Peyer's patch (tissue), 4 donors: ENCODE data around the gene CDPF1. TPM values are rescaled to one million over a fixed set of nuclear protein-coding genes. Genes with fewer than 3 reads are reported as not detected.

ENCODE experiments used
- DNase-seq, 3 donors: peaks; one replicate each; pipeline ENCODE4 v3.0.0-alpha.2; 2017 to 2019
- H3K27ac ChIP-seq, 4 donors: fragments of 200-600 bp; sonication (generic); one replicate each; pipeline ENCODE4 v1.5.1; 2016 to 2019
- H3K27me3 ChIP-seq, 2 donors: fragments of 200-600 bp; sonication (generic); one replicate each; pipeline ENCODE4 v1.5.1; 2019
- H3K36me3 ChIP-seq, 3 donors: fragments of 200-600 bp; sonication (generic); one replicate each; pipeline ENCODE4 v1.5.1; 2016 to 2019
- H3K4me1 ChIP-seq, 4 donors: fragments of 200-600 bp; sonication (generic); one replicate each; pipeline ENCODE4 v1.5.1; 2016 to 2019
- H3K4me3 ChIP-seq, 4 donors: fragments of 200-600 bp; sonication (generic); 1 replicate in 3 of 4; 2 replicates in 1 of 4; pipeline ENCODE4 v1.5.1; 2016 to 2019; ENCODE audit warnings: mild to moderate bottlenecking in 1 of 4
- H3K9me3 ChIP-seq, 4 donors: fragments of 200-600 bp; sonication (generic); one replicate each; pipeline ENCODE4 v1.5.1; 2016 to 2019; ENCODE audit warnings: mild to moderate bottlenecking in 1 of 4
- POLR2A ChIP-seq, 2 donors: fragments of 450-650 bp; IDR thresholded peaks; one replicate each; pipeline ENCODE4 v1.5.1; 2017; ENCODE audit warnings: antibody characterized with exemption in 2 of 2, mild to moderate bottlenecking in 2 of 2, moderate library complexity in 2 of 2
- total RNA-seq, 4 donors: library from RNA; depleted of rRNA; stranded (reverse); fragments of >200 nt; gene quantifications; one replicate each; pipeline ENCODE4 v1.1.0, GENCODE V29; 2016
- TF ChIP-seq, protein P1 (sequence below), 6 experiments: fragments of 450-650 bp in 4 of 6; fragments of 200-600 bp in 2 of 6; sonication (generic) in 1 of 6; IDR thresholded peaks; one replicate each; pipeline ENCODE4 v1.5.1; 2017 to 2019; ENCODE audit warnings: antibody characterized with exemption in 6 of 6, mild to moderate bottlenecking in 3 of 6, moderate library complexity in 1 of 6

Gene CDPF1
- total RNA-seq, 4 donors from 2014 or later, result 7.0 to 23.9 (median 12.1) TPM

DNA sequence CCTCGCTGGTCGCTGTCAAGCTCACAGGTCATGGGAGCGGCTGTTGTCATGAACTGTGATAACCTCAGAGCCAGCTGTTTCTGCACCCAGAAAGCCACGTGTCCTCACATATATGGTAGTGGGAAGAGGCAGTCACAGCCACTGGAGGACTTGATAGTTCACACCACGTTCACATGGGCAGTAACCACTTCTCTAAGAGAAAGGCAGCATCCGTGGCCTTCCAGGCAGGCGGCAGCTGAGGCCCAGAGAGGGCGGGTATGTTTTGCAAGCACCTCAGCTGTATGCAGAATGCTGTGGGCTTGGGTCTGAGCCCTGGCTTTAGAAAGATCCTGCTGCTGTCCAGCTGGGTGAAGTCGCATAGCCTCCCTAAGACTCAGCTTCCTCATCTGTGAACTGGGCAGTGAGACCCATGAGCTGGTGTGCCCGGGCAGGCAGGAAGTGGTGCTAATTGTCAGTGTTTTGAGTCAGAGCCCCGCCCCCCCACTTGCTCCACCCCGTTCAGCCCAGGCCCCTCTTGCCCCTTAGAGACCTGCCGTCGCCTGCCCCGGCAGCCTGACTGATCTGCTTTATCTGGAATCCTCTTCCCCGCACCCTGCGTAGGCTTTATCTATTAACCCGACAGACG is 31.0 kb upstream of the CDPF1 start:
- Histone ChIP-seq H3K4me3 (no peak overlapping the region), H3K27me3 (no peaks in the 10 kb centered on the region), H3K36me3 (peaks cover 0 to 98% (median 0%) of the 10 kb centered on the region in 3 donors), H3K27ac (peak overlapping the region in 1 of 4 donors; percentile 72), H3K4me1 (peaks cover 0 to 11% (median 3%) of the 10 kb centered on the region in 4 donors), H3K9me3 (no peaks in the 10 kb centered on the region)
- peak in 2 of 3 donors; percentile 73 to 80 for DNase-seq
- TF ChIP-seq POLR2A (IDR thresholded peaks at IDR 0.05), result no peak
- TF ChIP-seq, protein P1, sequence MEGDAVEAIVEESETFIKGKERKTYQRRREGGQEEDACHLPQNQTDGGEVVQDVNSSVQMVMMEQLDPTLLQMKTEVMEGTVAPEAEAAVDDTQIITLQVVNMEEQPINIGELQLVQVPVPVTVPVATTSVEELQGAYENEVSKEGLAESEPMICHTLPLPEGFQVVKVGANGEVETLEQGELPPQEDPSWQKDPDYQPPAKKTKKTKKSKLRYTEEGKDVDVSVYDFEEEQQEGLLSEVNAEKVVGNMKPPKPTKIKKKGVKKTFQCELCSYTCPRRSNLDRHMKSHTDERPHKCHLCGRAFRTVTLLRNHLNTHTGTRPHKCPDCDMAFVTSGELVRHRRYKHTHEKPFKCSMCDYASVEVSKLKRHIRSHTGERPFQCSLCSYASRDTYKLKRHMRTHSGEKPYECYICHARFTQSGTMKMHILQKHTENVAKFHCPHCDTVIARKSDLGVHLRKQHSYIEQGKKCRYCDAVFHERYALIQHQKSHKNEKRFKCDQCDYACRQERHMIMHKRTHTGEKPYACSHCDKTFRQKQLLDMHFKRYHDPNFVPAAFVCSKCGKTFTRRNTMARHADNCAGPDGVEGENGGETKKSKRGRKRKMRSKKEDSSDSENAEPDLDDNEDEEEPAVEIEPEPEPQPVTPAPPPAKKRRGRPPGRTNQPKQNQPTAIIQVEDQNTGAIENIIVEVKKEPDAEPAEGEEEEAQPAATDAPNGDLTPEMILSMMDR (IDR thresholded peaks at IDR 0.05), result no peak

DNA sequence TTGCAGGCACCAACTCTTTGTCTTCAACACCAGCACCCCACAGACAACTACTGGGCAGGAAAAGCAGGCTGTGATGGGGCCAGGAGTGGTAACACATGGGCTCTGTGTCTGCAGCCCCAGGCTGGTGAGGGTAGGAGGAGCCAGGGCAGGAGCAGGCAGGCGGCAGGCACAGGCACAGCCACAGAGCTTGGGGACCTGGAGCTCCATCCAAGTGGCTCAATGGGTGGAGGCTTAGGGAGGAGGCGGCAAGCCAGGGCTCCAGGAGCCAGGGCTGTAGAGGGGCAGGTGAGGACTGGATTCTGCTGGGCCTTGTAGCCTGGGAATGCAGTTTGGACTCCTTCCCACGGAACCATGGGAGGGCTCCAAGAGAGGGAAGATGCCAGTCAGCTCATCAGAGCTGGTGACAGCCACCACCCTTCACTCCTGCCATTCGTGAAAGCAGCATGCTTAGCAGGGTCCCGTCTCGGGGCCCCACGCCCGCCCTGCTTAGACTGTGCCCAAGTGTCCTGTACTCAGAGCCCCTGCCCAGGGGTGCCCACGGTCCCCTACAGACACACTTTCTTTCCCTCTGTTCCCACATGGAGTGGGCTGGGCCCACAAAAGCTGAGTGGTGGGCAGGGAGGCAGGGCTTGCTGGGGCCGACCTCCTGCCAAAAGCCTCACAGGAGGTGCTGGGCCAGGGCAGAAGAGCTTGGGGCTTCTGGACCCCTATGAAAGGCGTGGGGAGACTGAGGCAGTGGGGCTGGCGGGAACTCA is 30.1 kb upstream of the CDPF1 start:
- peak overlapping the region in 3 of 4 donors; percentile 39 to 72 (median 40) for H3K27ac ChIP-seq
- H3K4me3 ChIP-seq, result no peak overlapping the region
- no peak for TF ChIP-seq POLR2A (IDR thresholded peaks at IDR 0.05)
- TF ChIP-seq, protein P1 (IDR thresholded peaks at IDR 0.05), result no peak
- peaks cover 0 to 98% (median 0%) of the 10 kb centered on the region in 3 donors for H3K36me3 ChIP-seq
- no peaks in the 10 kb centered on the region for H3K27me3 ChIP-seq
- no peaks in the 10 kb centered on the region for H3K9me3 ChIP-seq
- H3K4me1 ChIP-seq, result peaks cover 0 to 11% (median 3%) of the 10 kb centered on the region in 4 donors
- DNase-seq, result peak in 1 of 3 donors; percentile 38

DNA sequence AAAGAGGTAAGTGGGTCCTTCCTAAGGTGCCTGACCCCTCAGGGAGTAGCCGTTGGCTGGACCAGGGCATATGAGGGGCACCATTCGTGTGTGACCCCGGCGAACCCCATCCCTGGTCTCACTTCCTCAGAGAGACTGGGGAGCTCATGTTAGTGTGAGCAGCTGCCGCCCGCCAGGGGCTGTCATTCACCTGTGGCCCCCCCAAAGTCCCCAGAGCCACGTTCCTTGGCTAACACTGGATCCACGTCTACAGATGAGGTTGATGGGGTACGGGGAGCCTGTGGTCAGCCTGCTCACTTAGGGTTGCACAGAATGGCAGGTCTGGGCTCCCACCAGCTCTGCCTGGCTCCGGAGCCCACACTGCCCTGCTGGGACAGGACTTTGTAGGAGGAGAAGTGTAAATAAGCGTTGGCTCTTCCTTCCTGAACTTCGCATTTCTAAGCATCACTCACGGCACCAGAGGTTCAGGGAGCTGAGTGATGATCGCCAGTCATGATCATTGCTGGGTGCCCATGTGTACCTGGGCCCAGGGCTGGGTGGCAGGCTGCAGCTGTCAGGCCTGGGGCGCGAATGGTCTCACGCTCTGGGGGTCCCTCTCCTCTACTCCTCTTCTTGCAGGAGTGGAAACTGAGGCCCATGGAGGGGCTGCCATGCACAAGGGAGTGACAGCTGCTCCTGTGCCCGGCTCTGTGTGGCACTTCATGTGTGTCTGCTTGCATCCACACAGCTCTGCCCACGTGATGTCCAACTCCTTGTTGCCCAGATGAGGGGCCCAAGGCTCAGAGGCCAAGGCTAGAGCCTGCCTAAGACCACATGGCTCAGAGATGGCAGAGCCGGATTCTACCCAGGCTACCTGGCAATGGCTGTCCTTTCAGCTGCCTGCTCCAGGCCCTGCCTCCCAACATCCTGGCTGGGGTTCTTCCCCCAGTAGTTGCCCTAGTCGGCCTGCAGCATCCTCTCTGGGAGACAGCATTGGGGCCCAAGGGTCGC is 28.9 kb upstream of the CDPF1 start:
- peak in 1 of 3 donors; percentile 37 for DNase-seq
- H3K9me3 ChIP-seq, result no peaks in the 10 kb centered on the region
- peaks cover 0 to 11% (median 3%) of the 10 kb centered on the region in 4 donors for H3K4me1 ChIP-seq
- no peak overlapping the region for H3K4me3 ChIP-seq
- no peak for TF ChIP-seq POLR2A (IDR thresholded peaks at IDR 0.05)
- TF ChIP-seq, protein P1 (IDR thresholded peaks at IDR 0.05), result no peak
- peak overlapping the region in 1 of 4 donors; percentile 3 for H3K27ac ChIP-seq
- H3K36me3 ChIP-seq, result peaks cover 0 to 98% (median 0%) of the 10 kb centered on the region in 3 donors
- no peaks in the 10 kb centered on the region for H3K27me3 ChIP-seq

DNA sequence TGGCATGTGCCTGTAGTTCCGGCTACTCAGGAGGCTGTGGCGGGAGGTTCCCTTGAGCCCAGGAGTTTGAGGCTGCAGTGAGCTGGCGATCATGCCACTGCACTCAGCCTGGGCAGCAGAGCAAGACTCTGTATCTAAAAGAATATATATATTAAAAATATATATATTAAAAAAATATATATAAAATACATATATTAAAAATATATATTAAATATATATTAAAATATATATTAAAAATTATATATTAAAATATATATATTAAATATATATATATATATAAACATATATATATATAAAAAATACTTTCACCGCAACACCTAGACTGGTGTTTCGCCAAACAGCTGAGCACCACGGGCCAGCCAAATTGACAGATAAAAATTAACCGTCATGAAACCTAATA is 26.5 kb upstream of the CDPF1 start:
- Histone ChIP-seq H3K9me3 (no peaks in the 10 kb centered on the region), H3K27ac (no peak overlapping the region), H3K36me3 (peaks cover 0 to 98% (median 0%) of the 10 kb centered on the region in 3 donors), H3K4me3 (no peak overlapping the region), H3K27me3 (no peaks in the 10 kb centered on the region), H3K4me1 (peaks cover 0 to 11% (median 3%) of the 10 kb centered on the region in 4 donors)
- peak in 2 of 3 donors; percentile 19 to 34 for DNase-seq
- TF ChIP-seq, protein P1 (IDR thresholded peaks at IDR 0.05), result no peak
- TF ChIP-seq POLR2A (IDR thresholded peaks at IDR 0.05), result no peak
